Lower leg skin (tissue), 3 donors: ENCODE measurements around the gene COL8A2.

Experiments used
- POLR2A ChIP-seq, 2 donors: fragments of 450-650 bp; IDR thresholded peaks; one replicate each; pipeline ENCODE4 v1.6.1; 2016 to 2017; ENCODE audit warnings: antibody characterized with exemption in 2 of 2, mild to moderate bottlenecking in 1 of 2, moderate library complexity in 1 of 2
- TF ChIP-seq, protein P1 (sequence below), 3 donors: fragments of 450-650 bp; IDR thresholded peaks; one replicate each; pipeline ENCODE4 v1.5.1; 2016; ENCODE audit warnings: antibody characterized with exemption in 3 of 3, mild to moderate bottlenecking in 3 of 3, moderate library complexity in 2 of 3

DNA sequence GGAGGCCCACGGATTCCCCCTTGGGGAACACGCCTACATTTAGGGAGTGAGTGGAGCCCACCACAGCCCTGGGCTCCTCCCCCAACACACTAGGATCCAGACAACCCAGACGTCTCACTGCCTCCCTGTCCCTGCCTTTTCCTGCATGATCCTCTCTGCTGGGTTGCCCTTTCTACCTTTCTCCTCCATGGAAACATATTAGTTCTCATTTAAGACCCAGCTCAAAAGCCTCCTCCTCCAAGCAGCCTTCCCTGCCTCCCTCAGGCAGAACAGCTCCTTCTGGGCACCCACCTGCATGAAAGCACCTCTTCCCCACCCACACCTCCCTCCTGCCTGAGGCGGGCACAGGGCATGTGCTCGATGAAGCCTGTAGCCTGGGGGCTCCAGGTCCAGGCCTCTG is 10.7 kb downstream of the COL8A2 start:
- TF ChIP-seq, protein P1, sequence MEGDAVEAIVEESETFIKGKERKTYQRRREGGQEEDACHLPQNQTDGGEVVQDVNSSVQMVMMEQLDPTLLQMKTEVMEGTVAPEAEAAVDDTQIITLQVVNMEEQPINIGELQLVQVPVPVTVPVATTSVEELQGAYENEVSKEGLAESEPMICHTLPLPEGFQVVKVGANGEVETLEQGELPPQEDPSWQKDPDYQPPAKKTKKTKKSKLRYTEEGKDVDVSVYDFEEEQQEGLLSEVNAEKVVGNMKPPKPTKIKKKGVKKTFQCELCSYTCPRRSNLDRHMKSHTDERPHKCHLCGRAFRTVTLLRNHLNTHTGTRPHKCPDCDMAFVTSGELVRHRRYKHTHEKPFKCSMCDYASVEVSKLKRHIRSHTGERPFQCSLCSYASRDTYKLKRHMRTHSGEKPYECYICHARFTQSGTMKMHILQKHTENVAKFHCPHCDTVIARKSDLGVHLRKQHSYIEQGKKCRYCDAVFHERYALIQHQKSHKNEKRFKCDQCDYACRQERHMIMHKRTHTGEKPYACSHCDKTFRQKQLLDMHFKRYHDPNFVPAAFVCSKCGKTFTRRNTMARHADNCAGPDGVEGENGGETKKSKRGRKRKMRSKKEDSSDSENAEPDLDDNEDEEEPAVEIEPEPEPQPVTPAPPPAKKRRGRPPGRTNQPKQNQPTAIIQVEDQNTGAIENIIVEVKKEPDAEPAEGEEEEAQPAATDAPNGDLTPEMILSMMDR (IDR thresholded peaks at IDR 0.05), result no peak
- TF ChIP-seq POLR2A (IDR thresholded peaks at IDR 0.05), result no peak
